Frontal cortex (tissue), 1 donor: ENCODE measurements around the gene GCNT3. TPM values are rescaled to one million over a fixed set of nuclear protein-coding genes. Genes with fewer than 3 reads are reported as not detected.

Source experiments
- small RNA-seq: library from RNA; depleted of rRNA; stranded (forward); fragments of <200 nt; gene quantifications from one replicate; pipeline ENCODE3, GENCODE V24; 2014
- total RNA-seq: library from RNA; depleted of rRNA; stranded (reverse); fragments of >200 nt; gene quantifications from one replicate; pipeline ENCODE4 v1.2.3, GENCODE V29; 2014

Gene GCNT3
- total RNA-seq, 1 donor from 2014 or later, result 0.41 TPM

Small RNAs within 50 kb of the gene (small RNA-seq; reads per million reads assigned to genes)
- gene RNA5SP396, result not detected

Other genes starting within 250 kb of the GCNT3 start
- 11.8 TPM for gene MYO1E, start 238.9 kb upstream of the GCNT3 start, total RNA-seq
- 42.8 TPM for gene FAM81A, start 173.6 kb upstream of the GCNT3 start, total RNA-seq
- gene GTF2A2, start 45.7 kb downstream of the GCNT3 start, total RNA-seq, result 28.1 TPM
- gene BNIP2, start 77.5 kb downstream of the GCNT3 start, total RNA-seq, result 63.6 TPM